IMR-90 (cell line): ENCODE results near the gene AGAP9. TPM values are rescaled to one million over a fixed set of nuclear protein-coding genes. Genes with fewer than 3 reads are reported as not detected.
"Not testable (repeated sequence)": the region's sequence is repeated elsewhere in the genome, so short reads cannot be mapped to it uniquely, and the experiment has no call there.

Experiments
- ATAC-seq: fragments of 200-7000 bp; cut with Tn5 transposase; 2 replicates; pipeline ENCODE4 v1.9.1; 2020; ENCODE audit warnings: low read depth, mild to moderate bottlenecking, moderate library complexity
- BruUV-seq: library from RNA; stranded (reverse); fragments of 400-500 nt; replicated peaks from 2 replicates; lab custom pipeline; 2021; lab: Mats Ljungman, UMichigan
- CTCF ChIA-PET: fragments of 300-600 bp; formaldehyde crosslinking; extraction: SDS; loops from one replicate; lab custom pipeline; 2021; ENCODE audit warnings: antibody characterized with exemption; lab: Yijun Ruan, JAX
- POLR2A ChIA-PET: fragments of 300-600 bp; sonication (Branson Sonifier 250); formaldehyde crosslinking; loops from one replicate; lab custom pipeline; 2022; ENCODE audit warnings: antibody characterized with exemption; ENCODE audit not compliant: unreplicated experiment; lab: Charles Lee
- DNase-seq: peaks from one replicate; pipeline ENCODE4 v3.0.0; 2013
- H2AFZ ChIP-seq: replicated peaks from 2 replicates; pipeline ENCODE3; 2013; ENCODE audit warnings: low read length, mild to moderate bottlenecking; ENCODE audit not compliant: poor library complexity
- H2AK5ac ChIP-seq: 2 replicates; pipeline ENCODE4 v1.6.1; 2013; ENCODE audit warnings: low read depth, low read length, inconsistent platforms
- H2AK9ac ChIP-seq: replicated peaks from 2 replicates; pipeline ENCODE3; 2013; ENCODE audit warnings: mild to moderate bottlenecking, low read depth, low read length, moderate library complexity; ENCODE audit not compliant: poor library complexity
- H2BK120ac ChIP-seq: 2 replicates; pipeline ENCODE4 v1.6.1; 2013; ENCODE audit warnings: low read depth, low read length, inconsistent platforms
- H2BK15ac ChIP-seq: 3 replicates; pipeline ENCODE4 v1.6.1; 2013; ENCODE audit warnings: low read depth, low read length, inconsistent platforms
- H2BK20ac ChIP-seq: 2 replicates; pipeline ENCODE4 v1.6.1; 2013; ENCODE audit warnings: low read depth, mild to moderate bottlenecking, inconsistent platforms, low read length, moderate library complexity
- H2BK5ac ChIP-seq: 2 replicates; pipeline ENCODE4 v1.6.1; 2013; ENCODE audit warnings: mild to moderate bottlenecking, low read depth, low read length, inconsistent platforms; ENCODE audit not compliant: poor library complexity, severe bottlenecking
- H3K14ac ChIP-seq: replicated peaks from 2 replicates; pipeline ENCODE4 v1.6.1; 2013; ENCODE audit warnings: low read depth, low read length, inconsistent platforms
- H3K18ac ChIP-seq: 2 replicates; pipeline ENCODE4 v1.6.1; 2013; ENCODE audit warnings: low read depth, low read length, control low read depth
- H3K23ac ChIP-seq: 2 replicates; pipeline ENCODE4 v1.6.1; 2013; ENCODE audit warnings: low read depth, low read length, inconsistent platforms
- H3K27ac ChIP-seq: 2 replicates; pipeline ENCODE4 v1.5.1; 2013; ENCODE audit warnings: mild to moderate bottlenecking, control low read depth, low read length; ENCODE audit not compliant: insufficient read depth
- H3K27me3 ChIP-seq: 2 replicates; pipeline ENCODE4 v1.6.1; 2013; ENCODE audit warnings: low read length; ENCODE audit not compliant: control insufficient read depth, insufficient read depth
- H3K36me3 ChIP-seq: 2 replicates; pipeline ENCODE4 v1.6.1; 2013; ENCODE audit warnings: low read length, mixed read lengths; ENCODE audit not compliant: control insufficient read depth, insufficient read depth
- H3K4ac ChIP-seq: 2 replicates; pipeline ENCODE4 v1.6.1; 2013; ENCODE audit warnings: low read depth, low read length, inconsistent platforms
- H3K4me1 ChIP-seq: 2 replicates; pipeline ENCODE4 v1.6.1; 2013; ENCODE audit warnings: low read length, mixed read lengths; ENCODE audit not compliant: control insufficient read depth, insufficient read depth
- H3K4me2 ChIP-seq: 2 replicates; pipeline ENCODE4 v1.6.1; 2013; ENCODE audit warnings: low read depth, mild to moderate bottlenecking, control low read depth, low read length, moderate library complexity
- H3K4me3 ChIP-seq: 2 replicates; pipeline ENCODE4 v1.5.1; 2013; ENCODE audit warnings: low read depth, mild to moderate bottlenecking, control low read depth, low read length, moderate library complexity; ENCODE audit not compliant: insufficient read depth
- H3K56ac ChIP-seq: 2 replicates; pipeline ENCODE4 v1.6.1; 2013; ENCODE audit warnings: low read length, inconsistent platforms; ENCODE audit not compliant: insufficient read depth; ENCODE audit errors: extremely low read depth
- H3K79me1 ChIP-seq, 2 experiments: 2 replicates each; pipeline ENCODE4 v1.6.1; 2013; ENCODE audit warnings: low read length in 2 of 2, inconsistent platforms in 1 of 2, low read depth in 1 of 2
- H3K9ac ChIP-seq: 2 replicates; pipeline ENCODE4 v1.6.1; 2013; ENCODE audit warnings: low read depth, low read length, control low read depth
- H3K9me1 ChIP-seq: 2 replicates; pipeline ENCODE4 v1.6.1; 2013; ENCODE audit warnings: low read length, inconsistent platforms; ENCODE audit not compliant: insufficient read depth
- H3K9me3 ChIP-seq: 2 replicates; pipeline ENCODE4 v1.6.1; 2013; ENCODE audit warnings: low read length; ENCODE audit not compliant: control insufficient read depth, insufficient read depth
- H4K20me1 ChIP-seq: 2 replicates; pipeline ENCODE4 v1.6.1; 2013; ENCODE audit warnings: low read length, inconsistent platforms; ENCODE audit not compliant: insufficient read depth
- H4K5ac ChIP-seq: 2 replicates; pipeline ENCODE4 v1.6.1; 2013; ENCODE audit warnings: mild to moderate bottlenecking, low read depth, low read length, control low read depth
- H4K8ac ChIP-seq, 2 experiments: 2 replicates each; pipeline ENCODE4 v1.6.1; 2013; ENCODE audit warnings: low read depth in 2 of 2, low read length in 2 of 2, control low read depth in 1 of 2, inconsistent platforms in 1 of 2
- H4K91ac ChIP-seq: 2 replicates; pipeline ENCODE4 v1.6.1; 2013; ENCODE audit warnings: low read depth, low read length, inconsistent platforms; ENCODE audit not compliant: insufficient read depth
- WGBS, 2 experiments: methylation state at CpG; one replicate each; pipeline versions ENCODE4 v1.1.5 to v1.1.7; 2013; ENCODE audit warnings: missing lambda C conversion rate in 2 of 2; ENCODE audit not compliant: insufficient read length in 1 of 2; ENCODE audit errors: extremely low coverage in 2 of 2; 5-methylcytosine and 5-hydroxymethylcytosine counted together
- dilution Hi-C: fragments of 300-500 bp; cut with HindIII; formaldehyde crosslinking; loops from one replicate; pipeline ENCODE4 v1.14.3; 2018; ENCODE audit warnings: low sequenced_read_pairs; ENCODE audit not compliant: unreplicated experiment
- in situ Hi-C: fragments of 300-500 bp; cut with MboI; formaldehyde crosslinking; loops from 3 replicates; pipeline ENCODE4 v1.14.3; 2019; ENCODE audit warnings: low sequenced_read_pairs, inconsistent platforms, mixed read lengths
- intact Hi-C: fragments of 100-400 bp; cut with micrococcal nuclease; formaldehyde crosslinking; loops from 2 replicates; pipeline ENCODE4 v1.10.0; 2022
- polyA plus RNA-seq, 3 experiments: library from polyadenylated mRNA; depleted of rRNA; stranded (reverse); fragments of >200 nt; gene quantifications; 2 replicates each; pipeline ENCODE4 v1.2.3, GENCODE V29; 2012; ENCODE audit warnings: low replicate concordance in 1 of 3
- total RNA-seq: library from RNA; depleted of rRNA; stranded (reverse); fragments of >200 nt; gene quantifications from 2 replicates; pipeline ENCODE4 v1.2.3, GENCODE V29; 2012

The AGAP9 gene
- total and polyA plus RNA-seq, 2 of the 4 experiments (the other 2 are of a cell fraction): 3.2 to 11.2 TPM

DNA sequence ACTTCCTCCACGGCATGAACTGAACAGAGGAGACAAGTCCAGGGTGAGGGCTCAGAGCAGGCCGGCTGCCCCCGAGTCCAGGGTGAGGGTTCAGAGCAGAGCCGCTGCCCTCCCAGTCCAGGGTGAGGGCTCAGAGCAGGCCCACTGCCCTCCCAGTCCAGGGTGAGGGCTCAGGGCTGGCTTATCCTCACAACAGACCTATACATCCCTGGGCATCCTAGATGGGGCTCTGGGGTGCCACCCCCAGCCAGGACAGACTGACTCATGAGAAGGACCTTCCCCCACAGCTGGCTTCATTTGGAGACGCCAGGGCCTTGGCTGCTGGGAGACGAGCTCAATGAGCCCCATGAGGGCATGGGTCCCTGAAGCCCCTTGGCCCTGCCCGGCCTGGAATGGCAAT lies 33.8 kb downstream of the AGAP9 start:
- H2BK5ac ChIP-seq, H3K4me3 ChIP-seq, in situ Hi-C loops, H3K14ac ChIP-seq, H3K27me3 ChIP-seq, H3K18ac ChIP-seq, CTCF ChIA-PET, H3K4ac ChIP-seq, intact Hi-C loops, H3K9ac ChIP-seq, H3K56ac ChIP-seq, H3K36me3 ChIP-seq, H4K8ac ChIP-seq, POLR2A ChIA-PET, ATAC-seq, H2AK9ac ChIP-seq, H3K4me1 ChIP-seq, H2BK20ac ChIP-seq, H2BK120ac ChIP-seq, H2BK15ac ChIP-seq, H3K4me2 ChIP-seq, H4K20me1 ChIP-seq, dilution Hi-C loops, DNase-seq, H3K23ac ChIP-seq, H4K5ac ChIP-seq, BruUV-seq, H2AK5ac ChIP-seq, H3K9me3 ChIP-seq, H3K9me1 ChIP-seq, H4K91ac ChIP-seq, H2AFZ ChIP-seq, H3K27ac ChIP-seq, H3K79me1 ChIP-seq: not testable (repeated sequence)
- no CpG with 5 or more reads among the region's 7 CpGs for WGBS, 2 experiments

DNA sequence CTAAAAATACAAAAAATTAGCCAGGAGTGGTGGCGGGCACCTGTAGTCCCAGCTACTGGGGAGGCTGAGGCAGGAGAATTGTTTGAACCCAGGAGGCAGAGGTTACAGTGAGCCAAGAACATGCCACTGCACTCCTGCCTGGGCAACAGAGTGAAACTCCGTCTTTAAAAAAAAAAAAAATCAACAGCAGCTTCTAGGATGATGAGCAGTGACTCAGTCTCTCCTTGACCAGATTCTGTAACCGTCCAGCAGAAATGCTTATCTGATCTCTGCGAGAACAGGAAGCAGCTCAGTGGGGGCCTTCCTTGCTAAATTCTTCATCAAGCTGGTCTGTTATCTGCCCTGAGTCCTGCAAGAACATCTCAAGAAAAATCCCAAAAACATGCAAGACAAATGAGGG lies 37.5 kb downstream of the AGAP9 start:
- CTCF ChIA-PET, H4K91ac ChIP-seq, H3K9me3 ChIP-seq, H2BK20ac ChIP-seq, H3K27me3 ChIP-seq, H2AK5ac ChIP-seq, BruUV-seq, H3K56ac ChIP-seq, H3K4ac ChIP-seq, H2AFZ ChIP-seq, H3K36me3 ChIP-seq, H3K4me3 ChIP-seq, POLR2A ChIA-PET, H3K4me2 ChIP-seq, H3K4me1 ChIP-seq, in situ Hi-C loops, H4K8ac ChIP-seq, H4K5ac ChIP-seq, H3K14ac ChIP-seq, H4K20me1 ChIP-seq, H2AK9ac ChIP-seq, H2BK120ac ChIP-seq, dilution Hi-C loops, H3K27ac ChIP-seq, H2BK15ac ChIP-seq, H3K79me1 ChIP-seq, intact Hi-C loops, H3K9me1 ChIP-seq, H3K9ac ChIP-seq, H3K18ac ChIP-seq, H2BK5ac ChIP-seq, H3K23ac ChIP-seq: not testable (repeated sequence)
- DNase-seq (peak; percentile 73), ATAC-seq (peak; percentile 31; the same call in 1 of the 2 replicates)
- WGBS, 2 experiments: no CpG with 5 or more reads among the region's 4 CpGs
